Pulmonary artery endothelial cell (primary cell): Measurements from ENCODE around the gene PTPN13. TPM values are rescaled to one million over a fixed set of nuclear protein-coding genes. Genes with fewer than 3 reads are reported as not detected.
"Not testable (repeated sequence)": the region's sequence is repeated elsewhere in the genome, so short reads cannot be mapped to it uniquely, and the experiment has no call there.

Source experiments
- DNase-seq: peaks from one replicate; pipeline ENCODE4 v3.0.0-alpha.2; 2011; ENCODE audit warnings: low read depth, low spot score
- total RNA-seq: library from RNA; depleted of rRNA; stranded (reverse); fragments of >200 nt; gene quantifications from 2 replicates; pipeline ENCODE4 v1.2.3, GENCODE V29; 2014

PTPN13 gene
- total RNA-seq, 1 donor from 2014 or later = 6.3 TPM

GRCh38 chr4:86633854-86634253 is 39.7 kb downstream of the PTPN13 start:
- DNase-seq = no peak

- DNase-seq = no peak
Observed at GRCh38 chr4:86640469-86640868, 46.4 kb downstream of the PTPN13 start.

GRCh38 chr4:86641516-86642090 is 47.5 kb downstream of the PTPN13 start:
- DNase-seq = no peak

GRCh38 chr4:86644892-86645291 is 50.8 kb downstream of the PTPN13 start:
- DNase-seq = no peak

GRCh38 chr4:86652332-86652932 is 58.3 kb downstream of the PTPN13 start:
- no peak for DNase-seq

GRCh38 chr4:86653237-86653865 is 59.2 kb downstream of the PTPN13 start:
- DNase-seq = peak; percentile 1

GRCh38 chr4:86656781-86657180 is 62.7 kb downstream of the PTPN13 start:
- not testable (repeated sequence) for DNase-seq

- DNase-seq = no peak
Observed at GRCh38 chr4:86657382-86657781, 63.3 kb downstream of the PTPN13 start.

GRCh38 chr4:86657910-86658309 is 63.8 kb downstream of the PTPN13 start:
- no peak for DNase-seq

- no peak for DNase-seq
Observed at GRCh38 chr4:86660401-86660800, 66.3 kb downstream of the PTPN13 start.

GRCh38 chr4:86661006-86661405 is 66.9 kb downstream of the PTPN13 start:
- no peak for DNase-seq

- no peak for DNase-seq
Observed at GRCh38 chr4:86661418-86661817, 67.3 kb downstream of the PTPN13 start.

GRCh38 chr4:86664959-86665358 is 70.8 kb downstream of the PTPN13 start:
- no peak for DNase-seq

- no peak for DNase-seq
Observed at GRCh38 chr4:86670298-86670697, 76.2 kb downstream of the PTPN13 start.

- no peak for DNase-seq
Observed at GRCh38 chr4:86670756-86671155, 76.6 kb downstream of the PTPN13 start.

GRCh38 chr4:86675548-86675947 is 81.4 kb downstream of the PTPN13 start:
- DNase-seq = no peak

GRCh38 chr4:86678796-86679195 is 84.7 kb downstream of the PTPN13 start:
- DNase-seq = no peak

GRCh38 chr4:86679441-86679840 is 85.3 kb downstream of the PTPN13 start:
- DNase-seq = no peak

- DNase-seq = no peak
Observed at GRCh38 chr4:86683167-86683566, 89.1 kb downstream of the PTPN13 start.

- DNase-seq = no peak
Observed at GRCh38 chr4:86683983-86684382, 89.9 kb downstream of the PTPN13 start.

GRCh38 chr4:86685401-86685800 is 91.3 kb downstream of the PTPN13 start:
- no peak for DNase-seq

GRCh38 chr4:86686741-86687140 is 92.6 kb downstream of the PTPN13 start:
- DNase-seq = no peak

GRCh38 chr4:86688026-86688425 is 93.9 kb downstream of the PTPN13 start:
- DNase-seq = no peak
